DMS 273 (cell line): ENCODE results near the gene WIPF1.

Experiments
- DNase-seq: peaks from one replicate; lab custom pipeline; 2025; ENCODE audit not compliant: unreplicated experiment; lab: John Stamatoyannopoulos, UW

Gene WIPF1

DNA sequence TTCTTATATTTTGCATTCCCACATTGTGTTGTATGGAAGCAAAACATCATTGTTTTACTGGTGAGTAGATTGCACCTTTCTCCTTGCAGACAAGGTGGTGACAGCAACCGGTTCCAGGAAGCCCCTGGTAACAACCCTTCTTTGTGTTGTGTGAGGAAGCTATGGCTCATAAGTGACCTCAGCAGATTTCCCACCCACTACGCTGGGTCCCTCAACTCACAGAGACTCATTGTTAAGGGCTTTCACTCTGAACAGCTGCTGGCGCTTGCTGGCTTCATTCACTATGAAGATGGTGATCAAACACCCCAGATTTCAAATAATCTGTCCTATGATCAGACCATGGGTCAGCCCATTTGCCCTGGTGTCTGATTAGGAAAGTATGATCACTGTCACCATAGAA is 53.4 kb downstream of the WIPF1 start:
- no peak for DNase-seq

DNA sequence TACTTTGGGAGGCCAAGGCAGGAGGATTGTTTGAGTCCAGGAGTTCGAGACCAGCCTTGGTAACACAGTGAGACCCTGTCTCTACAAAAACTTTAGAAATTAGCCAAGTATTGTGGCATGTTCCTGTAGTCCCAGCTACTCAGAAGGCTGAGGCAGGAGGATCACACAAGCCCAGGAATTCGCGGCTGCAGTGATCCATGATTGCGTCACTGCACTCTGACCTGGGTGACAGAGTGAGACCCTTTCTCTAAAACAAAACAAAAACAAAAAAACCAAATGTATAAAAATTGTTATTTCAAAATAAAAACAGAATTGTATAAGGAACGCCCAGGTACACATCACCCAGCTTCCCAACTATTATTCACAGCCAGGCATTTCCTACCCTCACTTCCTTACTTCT is 56.7 kb downstream of the WIPF1 start:
- no peak for DNase-seq

DNA sequence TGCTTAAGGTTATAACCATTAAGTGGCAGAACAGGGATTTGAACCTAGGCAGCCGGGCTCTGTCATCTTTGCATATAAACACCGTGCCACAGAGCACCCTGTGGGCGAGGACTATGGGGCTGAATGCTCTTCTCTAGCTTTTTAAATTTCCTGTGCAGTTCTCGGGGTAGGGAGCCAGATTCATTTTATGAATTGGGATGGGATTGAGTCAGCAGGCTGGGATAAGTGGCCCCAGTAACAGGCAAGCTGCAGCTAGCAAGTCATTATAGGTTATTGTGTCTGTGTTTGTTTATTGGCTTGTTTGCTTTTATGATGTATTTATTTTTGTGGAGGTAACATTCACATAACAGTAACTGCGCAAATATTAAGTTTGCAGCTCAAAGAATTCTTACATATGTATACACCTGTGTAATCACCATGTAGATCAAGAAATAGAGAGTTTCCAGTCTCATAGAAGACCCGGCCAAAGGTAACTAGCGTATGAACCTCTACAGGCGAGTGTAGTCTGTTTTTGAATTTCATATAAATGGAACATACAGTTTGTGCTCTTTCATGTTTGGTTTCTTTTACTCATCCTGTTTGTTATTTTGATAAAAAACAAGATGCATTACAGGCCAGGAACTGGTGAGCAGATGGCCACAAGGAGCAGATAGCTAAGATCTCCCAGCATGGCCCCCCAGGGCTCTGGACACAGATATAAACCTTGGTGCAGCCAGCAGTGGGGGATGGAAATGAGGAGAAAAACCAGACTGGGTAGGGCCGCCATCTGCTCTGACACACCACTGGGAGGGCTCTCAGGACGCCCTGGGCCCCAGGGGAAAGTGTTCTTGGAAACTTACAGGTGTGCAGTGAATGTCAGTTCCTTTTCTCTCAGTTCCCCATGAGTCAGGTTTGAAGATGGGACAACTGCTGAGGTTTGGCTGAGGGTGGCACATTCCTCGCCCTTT is 61.6 kb downstream of the WIPF1 start:
- DNase-seq, result peak; percentile 90

DNA sequence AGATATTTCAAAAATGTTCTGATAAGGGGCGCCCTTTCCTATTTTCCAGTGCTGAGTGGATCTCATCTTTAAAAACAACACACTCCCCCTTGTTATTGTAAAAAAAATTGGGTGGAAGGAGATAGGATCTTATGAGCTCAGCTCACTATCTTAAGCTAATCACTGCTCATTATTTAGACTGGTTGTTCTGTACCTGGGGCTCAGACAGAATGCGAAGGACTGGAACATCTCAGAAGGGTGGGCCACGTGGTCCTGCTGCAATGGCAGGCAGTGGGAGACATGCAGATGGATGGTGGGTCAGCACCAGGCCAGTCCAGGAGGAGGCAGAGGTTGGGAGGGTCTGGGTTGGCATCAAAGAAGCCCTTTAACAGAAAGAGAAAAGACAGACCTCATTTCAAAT is 62.5 kb downstream of the WIPF1 start:
- DNase-seq, result no peak

DNA sequence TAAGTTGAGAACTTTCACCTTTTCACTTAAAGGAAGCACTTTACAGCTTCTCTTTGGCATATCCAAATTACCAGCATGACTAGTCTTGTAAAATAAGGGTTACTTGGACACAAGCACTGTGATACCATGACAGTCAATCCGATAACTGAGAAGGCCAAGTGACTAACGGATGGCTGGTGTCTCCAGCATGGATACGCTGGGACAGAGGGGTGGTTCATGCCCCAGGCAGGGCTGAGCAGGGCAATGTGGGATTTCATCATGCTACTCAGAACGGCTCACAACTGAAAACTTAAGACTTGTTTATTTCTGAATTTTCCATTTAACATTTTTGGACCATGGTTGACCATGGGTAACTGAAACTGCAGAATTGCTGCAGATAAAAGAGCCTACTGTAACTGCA is 67.7 kb downstream of the WIPF1 start:
- DNase-seq, result no peak

DNA sequence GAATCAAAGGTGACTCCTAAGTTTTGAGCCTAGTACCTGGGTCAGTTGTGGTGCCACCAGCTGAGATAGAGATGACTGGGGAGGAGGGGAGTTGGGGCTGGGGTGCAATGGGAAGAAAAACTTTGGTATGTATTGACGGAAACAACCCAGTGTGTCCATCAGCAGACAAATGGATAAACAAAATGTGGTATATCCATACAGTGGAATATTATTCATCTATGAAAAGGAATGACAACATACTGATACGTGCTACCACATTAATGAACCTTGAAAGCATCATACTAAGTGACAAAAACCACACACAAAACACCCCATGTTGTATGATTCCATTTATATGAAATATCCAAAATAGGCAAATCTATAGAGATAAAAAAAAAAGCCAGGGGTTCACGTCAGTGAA is 69.6 kb downstream of the WIPF1 start:
- DNase-seq, result no peak

DNA sequence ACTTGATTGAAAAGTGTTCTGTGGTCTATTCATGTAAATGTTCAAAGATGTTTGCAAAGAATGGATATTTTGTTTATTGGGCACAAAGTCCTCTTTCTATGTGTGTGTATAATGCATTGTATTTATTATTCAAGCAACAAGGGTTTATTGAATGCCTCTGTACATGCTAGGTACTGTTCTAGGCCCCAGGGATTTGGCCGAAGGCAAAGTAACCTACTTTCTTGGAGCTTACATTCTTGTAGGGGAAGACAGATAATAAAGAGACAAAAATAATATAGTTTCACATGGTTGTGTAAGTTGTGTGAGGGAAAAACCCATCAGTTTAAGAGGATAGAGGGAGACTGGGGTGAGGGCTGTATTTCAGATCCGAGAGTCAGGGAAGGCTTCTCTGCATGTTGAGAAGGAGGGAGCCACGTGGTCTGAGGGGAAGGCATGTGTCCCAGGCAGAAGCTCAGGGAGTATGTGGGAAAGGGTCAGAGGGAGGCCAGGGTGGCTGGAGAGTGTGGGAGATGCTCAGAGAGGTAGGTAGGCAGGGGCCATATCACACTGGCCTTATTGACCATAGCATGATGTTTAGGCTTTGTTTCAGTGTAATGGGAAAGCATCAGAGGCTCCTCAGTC is 70.4 kb downstream of the WIPF1 start:
- DNase-seq, result no peak

DNA sequence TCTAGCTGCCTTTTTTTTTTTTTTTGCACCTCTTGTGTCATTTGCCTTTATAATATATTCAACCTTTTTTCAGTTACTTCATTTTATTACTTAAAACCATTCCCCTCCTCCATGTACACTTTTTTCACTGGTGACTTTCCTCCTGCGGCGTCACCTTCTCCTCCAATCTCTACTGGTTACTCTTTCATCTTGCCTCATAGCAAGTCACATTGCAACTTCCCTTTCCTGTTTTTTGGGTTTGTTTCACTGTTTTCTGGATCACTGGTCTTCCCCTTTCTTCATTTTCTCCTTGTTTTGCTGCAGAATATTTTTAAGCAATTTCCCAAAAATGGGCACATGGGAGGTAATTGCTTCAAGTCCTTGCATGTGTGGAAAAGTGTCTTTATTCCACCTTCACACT is 73.1 kb downstream of the WIPF1 start:
- DNase-seq, result no peak

DNA sequence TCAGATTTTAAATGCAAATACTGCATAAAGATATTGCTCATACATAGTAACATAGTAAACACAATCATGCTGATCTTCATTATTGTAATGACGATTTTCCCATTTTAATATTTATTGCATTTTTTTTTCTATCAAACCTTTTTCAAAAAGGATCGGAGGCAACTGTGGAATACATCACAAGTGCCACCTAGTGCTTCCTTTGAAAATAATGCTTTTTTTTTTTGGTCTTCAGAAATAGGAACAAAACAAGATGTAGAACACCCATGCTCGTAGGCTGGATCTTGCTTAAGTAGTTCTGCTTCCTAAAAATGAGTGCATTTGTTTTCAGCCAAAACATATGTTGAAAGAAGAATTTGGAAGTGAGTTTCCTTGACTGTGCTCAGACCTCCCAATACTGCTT is 75.1 kb downstream of the WIPF1 start:
- DNase-seq, result peak; percentile 23

DNA sequence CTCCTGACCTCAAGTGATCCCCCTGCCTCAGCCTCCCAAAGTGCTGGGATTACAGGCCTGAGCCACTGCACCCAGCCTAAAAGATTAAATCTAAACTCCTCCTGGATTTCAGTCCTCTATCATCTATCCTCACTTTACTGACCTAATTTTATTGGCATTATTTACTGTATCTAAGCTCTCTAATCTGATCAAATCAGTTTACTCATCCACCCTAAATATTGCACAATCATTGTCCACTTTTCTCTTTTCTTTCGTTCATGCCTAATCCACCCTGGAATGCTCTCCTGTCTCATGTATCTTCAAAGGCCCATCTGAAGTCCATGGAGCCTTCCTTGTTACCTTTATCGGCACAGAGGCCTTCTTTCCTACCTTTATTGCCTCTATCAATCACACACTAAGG is 79.2 kb downstream of the WIPF1 start:
- no peak for DNase-seq

DNA sequence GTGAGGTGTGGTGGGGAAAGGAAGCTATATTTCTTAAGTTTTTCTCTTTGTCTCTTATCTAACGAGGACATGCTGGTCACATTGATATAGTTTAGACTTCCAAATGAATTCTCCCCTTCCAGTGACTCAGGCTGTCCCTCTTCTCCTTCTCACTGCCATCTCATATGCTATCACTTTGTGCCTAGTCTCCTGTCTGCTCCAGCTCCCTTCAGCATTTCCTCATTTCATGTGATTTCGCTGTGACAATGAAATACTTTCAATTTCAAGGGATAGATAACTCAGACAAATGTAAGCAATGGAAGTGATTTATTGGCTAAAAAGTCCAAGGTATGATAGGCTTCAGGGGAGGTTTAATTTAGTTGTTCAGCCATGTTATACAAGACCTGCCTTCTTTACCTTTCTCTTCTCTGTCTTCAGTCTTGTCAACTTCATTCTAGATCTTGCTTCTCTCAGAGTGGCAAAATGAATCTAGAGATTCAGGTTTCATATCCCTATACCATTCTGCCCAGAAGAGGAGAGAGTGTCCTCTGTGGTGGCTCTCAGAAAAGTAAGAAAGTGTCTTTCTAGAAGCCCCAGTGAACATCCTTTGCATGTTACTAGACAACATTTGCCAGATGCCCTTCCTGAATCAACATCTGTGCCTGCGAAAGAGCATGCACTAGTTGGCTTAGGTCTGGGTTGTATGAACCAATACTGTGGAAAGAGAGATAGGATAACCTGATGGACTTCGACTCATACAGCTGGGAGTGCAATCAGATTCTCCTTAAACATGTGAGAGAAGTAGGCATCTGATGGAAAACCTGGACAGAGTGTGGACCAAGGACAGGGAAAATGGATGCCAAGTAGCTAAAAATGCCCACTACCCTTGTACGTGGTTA is 80.9 kb downstream of the WIPF1 start:
- DNase-seq, result no peak

DNA sequence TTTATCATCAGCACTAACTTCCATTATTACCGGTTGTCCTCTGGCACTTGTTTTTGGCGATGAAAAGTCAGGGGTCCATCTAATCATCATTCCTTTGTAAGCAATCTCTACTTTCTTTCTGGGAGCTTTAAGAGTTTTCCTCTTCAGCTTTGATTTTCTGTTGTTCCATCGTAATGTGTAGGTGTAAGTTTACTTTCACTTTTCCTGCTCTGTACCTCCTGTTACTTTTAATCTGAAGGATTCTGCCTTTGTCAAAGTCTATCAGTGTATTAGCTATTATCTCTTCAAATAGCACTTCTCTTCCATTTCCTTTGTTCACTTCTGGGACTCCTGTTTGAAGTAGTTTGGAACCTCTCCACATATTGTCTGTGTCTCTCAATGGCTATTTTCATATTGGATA is 85.3 kb downstream of the WIPF1 start:
- no peak for DNase-seq

DNA sequence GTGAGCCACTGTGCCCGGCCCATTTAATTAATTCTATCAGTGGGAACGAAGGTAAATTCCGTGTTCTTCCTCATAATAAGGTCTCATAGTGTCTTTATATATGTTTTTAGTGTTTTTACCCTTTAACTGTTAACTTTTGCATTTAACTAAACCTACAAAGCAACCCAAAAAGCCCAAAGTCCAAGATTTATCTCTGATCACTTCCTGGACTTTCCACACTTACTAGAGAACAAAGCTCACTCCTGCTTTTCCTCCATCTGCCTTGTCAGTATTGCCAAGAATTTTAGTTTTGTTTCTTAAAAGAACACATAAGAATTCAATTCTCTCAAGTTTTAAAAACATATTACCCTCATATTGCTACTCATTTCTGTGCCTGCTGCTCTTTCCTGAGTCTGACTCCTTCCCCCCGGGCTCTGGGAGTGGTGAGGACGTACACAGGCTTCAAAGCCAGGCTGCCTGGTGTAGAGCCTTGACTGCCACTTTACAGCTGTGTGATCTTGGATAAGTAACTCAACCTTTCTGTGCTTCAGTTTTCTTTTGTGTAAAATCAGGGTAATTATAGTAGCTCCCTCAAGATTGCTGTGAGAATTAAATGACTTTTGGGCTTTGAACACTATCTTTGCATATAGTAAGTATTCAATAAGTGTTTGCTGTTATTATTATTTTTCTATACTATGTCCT is 85.9 kb downstream of the WIPF1 start:
- DNase-seq, result no peak

DNA sequence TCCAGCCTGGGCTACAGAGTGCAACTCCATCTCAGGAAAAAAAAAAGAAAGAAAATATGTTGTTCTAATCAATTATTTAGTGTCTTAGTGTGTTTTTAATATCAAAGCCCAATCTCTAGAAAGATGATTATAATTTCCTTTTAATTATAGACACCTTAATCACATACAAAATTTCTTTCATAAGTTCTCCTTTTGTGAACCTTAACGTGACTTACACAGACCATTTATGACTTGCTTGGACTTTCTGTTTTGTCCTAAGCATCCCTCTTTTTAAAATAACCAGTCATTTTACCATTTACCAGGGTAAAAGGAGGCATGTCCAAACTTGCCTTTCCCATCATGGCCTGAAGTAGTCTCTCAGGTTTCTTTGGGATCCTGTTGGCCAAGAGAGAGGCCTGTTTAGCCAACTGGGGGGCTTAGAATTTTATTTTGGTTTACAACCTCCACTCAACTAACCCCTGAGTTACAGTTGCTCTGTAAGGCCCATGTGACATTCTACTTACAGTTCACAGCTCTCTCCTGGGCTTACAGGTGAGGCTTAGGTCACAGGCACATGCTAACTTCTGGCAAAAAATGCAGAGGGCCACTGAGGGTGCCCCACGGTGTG is 86.9 kb downstream of the WIPF1 start:
- DNase-seq, result peak; percentile 76
